Measurements from ENCODE around the gene ZNRF2. TPM values are rescaled to one million over a fixed set of nuclear protein-coding genes. Genes with fewer than 3 reads are reported as not detected.

ZNRF2 gene
- total RNA-seq, 1 donor from 2014 or later = 21.4 TPM

DNA sequence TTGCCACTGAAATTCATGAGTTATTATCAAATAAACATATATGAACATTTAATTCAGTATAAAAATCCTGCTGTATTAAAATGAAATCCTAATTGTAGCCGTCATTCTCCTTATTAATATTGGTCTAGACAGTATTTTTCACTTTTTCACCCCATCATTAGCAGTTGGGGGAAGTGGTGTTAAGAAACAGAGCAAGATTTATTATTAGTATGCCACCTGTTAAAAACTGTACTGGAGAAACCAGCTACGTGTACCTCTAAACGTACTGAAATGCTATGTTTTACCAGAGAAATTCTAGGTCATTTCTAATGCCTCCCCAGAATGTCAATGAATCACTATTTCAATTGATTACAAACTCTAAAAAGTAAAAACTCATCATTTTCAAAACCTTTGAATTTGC is 9.8 kb upstream of the ZNRF2 start:
- H3K36me3 Mint-ChIP-seq (ENCODE audit: low read depth) = no peaks in the 10 kb centered on the region
- H3K27ac Mint-ChIP-seq = no peak overlapping the region
- ATAC-seq (ENCODE audit: low read depth) (no peak), DNase-seq (no peak)
- intact Hi-C loops (cut with micrococcal nuclease) = loop anchor here (5.0 to 10.0 kb wide), 2 partner anchors 173 to 400 kb away; no protein-coding TSS in a partner anchor
- TF ChIP-seq, protein P1, sequence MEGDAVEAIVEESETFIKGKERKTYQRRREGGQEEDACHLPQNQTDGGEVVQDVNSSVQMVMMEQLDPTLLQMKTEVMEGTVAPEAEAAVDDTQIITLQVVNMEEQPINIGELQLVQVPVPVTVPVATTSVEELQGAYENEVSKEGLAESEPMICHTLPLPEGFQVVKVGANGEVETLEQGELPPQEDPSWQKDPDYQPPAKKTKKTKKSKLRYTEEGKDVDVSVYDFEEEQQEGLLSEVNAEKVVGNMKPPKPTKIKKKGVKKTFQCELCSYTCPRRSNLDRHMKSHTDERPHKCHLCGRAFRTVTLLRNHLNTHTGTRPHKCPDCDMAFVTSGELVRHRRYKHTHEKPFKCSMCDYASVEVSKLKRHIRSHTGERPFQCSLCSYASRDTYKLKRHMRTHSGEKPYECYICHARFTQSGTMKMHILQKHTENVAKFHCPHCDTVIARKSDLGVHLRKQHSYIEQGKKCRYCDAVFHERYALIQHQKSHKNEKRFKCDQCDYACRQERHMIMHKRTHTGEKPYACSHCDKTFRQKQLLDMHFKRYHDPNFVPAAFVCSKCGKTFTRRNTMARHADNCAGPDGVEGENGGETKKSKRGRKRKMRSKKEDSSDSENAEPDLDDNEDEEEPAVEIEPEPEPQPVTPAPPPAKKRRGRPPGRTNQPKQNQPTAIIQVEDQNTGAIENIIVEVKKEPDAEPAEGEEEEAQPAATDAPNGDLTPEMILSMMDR (IDR thresholded peaks at IDR 0.05) = no peak
- CTCF ChIA-PET = interaction anchor here (1.4 to 3.7 kb wide), 4 partner anchors 49 to 290 kb away, joined by 3 to 57 read pairs (median 6); partner anchors contain the start of gene NOD1
- no peaks in the 10 kb centered on the region for H3K9me3 Mint-ChIP-seq
- H3K4me1 Mint-ChIP-seq = peaks cover 16% of the 10 kb centered on the region
- H3K27me3 Mint-ChIP-seq = no peaks in the 10 kb centered on the region
- POLR2A ChIA-PET = no interaction called here
- H3K4me3 Mint-ChIP-seq = no peak overlapping the region

GRCh38 chr7:30276203-30276900 is 8.0 kb upstream of the ZNRF2 start:
- H3K36me3 Mint-ChIP-seq (ENCODE audit: low read depth) = no peaks in the 10 kb centered on the region
- intact Hi-C loops (cut with micrococcal nuclease) = loop anchor here (1.0 to 10.0 kb wide), 8 partner anchors 76 to 402 kb away; partner anchors contain the start of gene GGCT
- CTCF ChIA-PET = interaction anchor here (0.6 to 5.5 kb wide), 31 partner anchors 15 to 464 kb away, joined by 3 to 66 read pairs (median 4); partner anchors contain the start of gene NOD1
- no peak overlapping the region for H3K27ac Mint-ChIP-seq
- POLR2A ChIA-PET = interaction anchor here (1.3 kb wide), 1 partner anchor 9 kb away, joined by 3 read pairs; no protein-coding TSS in a partner anchor
- H3K4me1 Mint-ChIP-seq = peaks cover 16% of the 10 kb centered on the region
- no peaks in the 10 kb centered on the region for H3K9me3 Mint-ChIP-seq
- DNase-seq (no peak), ATAC-seq (ENCODE audit: low read depth) (peak; percentile 78)
- no peak overlapping the region for H3K4me3 Mint-ChIP-seq
- no peaks in the 10 kb centered on the region for H3K27me3 Mint-ChIP-seq
- TF ChIP-seq, protein P1 (IDR thresholded peaks at IDR 0.05) = no peak

GRCh38 chr7:30278376-30278775 is 6.0 kb upstream of the ZNRF2 start:
- Mint-ChIP-seq H3K27ac (no peak overlapping the region), H3K36me3 (ENCODE audit: low read depth) (no peaks in the 10 kb centered on the region), H3K4me3 (no peak overlapping the region), H3K4me1 (peaks cover 20% of the 10 kb centered on the region), H3K27me3 (no peaks in the 10 kb centered on the region), H3K9me3 (no peaks in the 10 kb centered on the region)
- intact Hi-C loops (cut with micrococcal nuclease) = loop anchor here (5.0 to 10.0 kb wide), 2 partner anchors 169 to 404 kb away; no protein-coding TSS in a partner anchor
- DNase-seq = no peak
- ATAC-seq (ENCODE audit: low read depth) = no peak
- ChIA-PET CTCF (interaction anchor here (0.6 to 5.5 kb wide), 9 partner anchors 14 to 461 kb away, joined by 3 to 66 read pairs (median 5); no protein-coding TSS in a partner anchor), POLR2A (no interaction called here)
- TF ChIP-seq, protein P1 (IDR thresholded peaks at IDR 0.05) = no peak

DNA sequence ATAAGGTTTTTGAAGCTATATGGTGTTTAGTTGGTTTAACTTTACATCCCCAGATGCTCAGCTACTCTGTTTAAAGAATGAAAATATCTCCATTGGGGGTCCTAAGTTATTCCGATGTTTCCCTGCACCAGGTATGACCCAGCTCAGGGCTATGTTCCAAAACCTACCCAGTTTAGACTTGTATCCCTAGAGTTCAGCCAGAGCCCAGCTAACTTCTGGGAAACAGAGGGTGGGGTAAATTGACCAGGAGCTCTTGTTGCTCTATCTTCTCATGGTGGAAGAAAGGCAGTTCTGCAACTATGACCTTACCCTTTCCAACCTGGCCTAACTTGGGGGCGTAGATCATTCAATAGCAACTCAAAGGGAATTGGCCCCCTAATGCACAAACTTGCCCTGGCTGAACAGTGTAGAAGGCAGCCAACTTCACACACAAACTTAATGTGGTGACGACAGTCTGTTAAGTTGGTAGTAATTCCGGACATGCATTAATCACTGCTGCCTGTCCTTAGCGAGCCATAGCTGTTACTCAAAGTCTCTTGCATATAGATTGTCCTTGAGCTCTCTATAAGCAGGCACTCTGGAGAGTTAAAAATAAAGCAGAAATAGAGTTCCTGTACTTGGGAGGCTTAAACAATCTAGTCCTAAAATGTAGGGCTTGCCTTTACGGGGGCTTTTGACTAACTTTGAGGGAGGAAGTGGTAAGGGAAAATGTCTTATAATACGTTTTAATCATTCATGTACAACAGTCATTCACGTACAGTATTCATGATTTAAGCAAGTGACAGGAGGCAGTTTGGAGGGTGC is 5.3 kb upstream of the ZNRF2 start:
- H3K36me3 Mint-ChIP-seq (ENCODE audit: low read depth) = no peaks in the 10 kb centered on the region
- H3K27me3 Mint-ChIP-seq = no peaks in the 10 kb centered on the region
- TF ChIP-seq, protein P1 (IDR thresholded peaks at IDR 0.05) = no peak
- no peak for ATAC-seq (ENCODE audit: low read depth)
- ChIA-PET POLR2A (no interaction called here), CTCF (interaction anchor here (0.6 to 5.5 kb wide), 8 partner anchors 14 to 461 kb away, joined by 3 to 66 read pairs (median 6); no protein-coding TSS in a partner anchor)
- peak overlapping the region; percentile 51 for H3K27ac Mint-ChIP-seq
- no peak for DNase-seq
- intact Hi-C loops (cut with micrococcal nuclease) = loop anchor here (5.0 to 10.0 kb wide), 2 partner anchors 168 to 404 kb away; no protein-coding TSS in a partner anchor
- peaks cover 22% of the 10 kb centered on the region for H3K4me1 Mint-ChIP-seq
- peak overlapping the region; percentile 11 for H3K4me3 Mint-ChIP-seq
- no peaks in the 10 kb centered on the region for H3K9me3 Mint-ChIP-seq
